Fibroblast of mammary gland (primary cell): ENCODE data around the gene FSCN2.

ENCODE experiments used
- DNase-seq: peaks from one replicate; pipeline ENCODE4 v3.0.0-alpha.2; 2010; ENCODE audit warnings: low read depth
- H3K4me3 ChIP-seq: 2 replicates; pipeline ENCODE4 v1.5.1; 2011; ENCODE audit warnings: low read depth, mild to moderate bottlenecking, low read length, moderate library complexity; ENCODE audit not compliant: control insufficient read depth
- CTCF ChIP-seq: conservative IDR thresholded peaks from 2 replicates; pipeline ENCODE4 v1.5.1; 2011; ENCODE audit warnings: low read depth, low read length, inconsistent platforms; ENCODE audit not compliant: control insufficient read depth, insufficient read depth

Gene FSCN2

DNA sequence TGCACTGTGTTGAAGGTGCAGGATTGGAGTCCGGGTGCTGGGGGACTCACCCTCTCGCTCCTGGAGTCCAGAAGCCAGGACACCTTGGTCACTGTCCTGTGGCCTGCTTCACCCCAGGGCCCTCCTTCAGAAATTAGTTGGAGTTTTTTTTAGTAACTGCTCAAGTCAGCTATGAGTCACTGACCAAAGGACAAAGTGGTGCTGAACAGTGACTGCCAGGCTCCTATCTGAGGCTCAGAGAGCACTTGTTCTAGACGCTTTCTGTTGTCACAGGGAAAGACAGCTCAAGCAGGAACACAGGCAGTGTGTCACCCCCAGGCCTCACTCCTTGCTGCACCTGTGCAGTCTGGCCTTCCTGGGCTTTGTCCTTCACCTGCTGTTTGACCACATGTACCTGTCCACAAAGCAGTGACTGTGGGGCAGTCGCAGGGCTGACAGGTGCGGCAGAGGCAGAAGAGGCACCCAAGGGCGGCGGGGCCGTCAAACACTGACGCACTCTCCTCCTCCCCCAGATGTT lies 28.1 kb downstream of the FSCN2 start:
- TF ChIP-seq CTCF, result no peak
- DNase-seq, result peak; percentile 62
- no peak overlapping the region for H3K4me3 ChIP-seq

DNA sequence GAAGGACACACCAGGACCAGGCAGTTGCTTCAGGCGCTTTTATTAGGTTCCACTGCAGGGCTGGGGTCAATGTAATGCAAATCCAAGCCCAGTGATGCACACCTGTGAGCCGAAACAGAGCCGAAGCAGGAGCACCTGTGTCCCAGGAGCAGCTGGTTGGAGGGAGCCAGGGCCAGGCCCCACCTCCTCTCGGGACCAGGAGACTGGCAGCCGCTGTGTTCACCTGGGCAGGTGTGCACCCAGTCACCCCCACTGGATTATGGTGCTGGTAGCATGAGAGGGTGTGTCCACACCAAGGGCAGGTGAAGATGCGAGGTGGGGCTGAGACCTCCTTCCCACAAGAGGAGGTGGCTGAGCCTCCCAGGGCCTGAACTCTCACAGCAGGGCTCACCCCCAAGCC lies 28.7 kb downstream of the FSCN2 start:
- TF ChIP-seq CTCF, result no peak
- H3K4me3 ChIP-seq, result no peak overlapping the region
- DNase-seq, result no peak

DNA sequence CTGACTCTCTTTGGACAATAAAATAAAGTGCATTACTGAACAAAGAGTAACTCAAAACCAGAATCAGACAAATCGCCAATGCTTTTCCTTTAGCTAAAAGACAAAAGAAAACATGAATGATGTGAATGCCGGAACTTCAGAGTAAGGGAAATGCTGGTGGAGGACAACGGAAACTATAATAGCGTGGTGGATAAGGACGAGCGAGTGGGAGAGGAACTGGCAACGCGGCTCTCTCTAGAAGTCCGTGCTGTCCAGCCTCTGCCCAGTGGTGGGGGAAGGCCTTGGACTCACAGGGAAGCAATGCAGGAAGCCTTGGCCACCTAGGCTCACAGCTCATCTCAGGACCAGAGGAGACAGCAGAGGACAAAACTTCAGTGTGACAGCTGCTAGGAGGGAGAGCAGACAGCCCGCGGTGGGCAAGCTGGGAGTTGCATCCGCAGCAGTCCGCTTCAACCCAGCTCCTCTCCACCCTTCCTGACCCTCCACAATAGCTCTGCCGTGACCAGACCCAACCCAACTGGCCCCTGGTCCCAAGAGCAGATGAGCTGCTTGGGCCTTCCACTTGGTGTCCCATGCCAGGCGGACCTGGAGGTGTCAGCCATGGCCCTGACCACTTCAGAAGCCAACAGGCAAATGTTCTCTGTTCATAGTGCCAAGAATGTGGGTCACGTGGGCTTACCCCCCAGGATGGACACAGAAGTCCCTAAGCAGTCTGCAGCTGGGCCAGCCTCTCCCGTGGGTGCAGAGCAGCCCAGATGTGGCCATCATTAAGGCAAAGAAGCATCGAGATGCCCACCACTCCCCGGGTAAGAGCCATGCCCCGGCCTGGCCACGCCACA lies 29.3 kb downstream of the FSCN2 start:
- no peak for DNase-seq
- H3K4me3 ChIP-seq, result no peak overlapping the region
- no peak for TF ChIP-seq CTCF

GRCh38 chr17:81558115-81558468 lies 29.9 kb downstream of the FSCN2 start:
- H3K4me3 ChIP-seq, result no peak overlapping the region
- TF ChIP-seq CTCF, result no peak
- no peak for DNase-seq

DNA sequence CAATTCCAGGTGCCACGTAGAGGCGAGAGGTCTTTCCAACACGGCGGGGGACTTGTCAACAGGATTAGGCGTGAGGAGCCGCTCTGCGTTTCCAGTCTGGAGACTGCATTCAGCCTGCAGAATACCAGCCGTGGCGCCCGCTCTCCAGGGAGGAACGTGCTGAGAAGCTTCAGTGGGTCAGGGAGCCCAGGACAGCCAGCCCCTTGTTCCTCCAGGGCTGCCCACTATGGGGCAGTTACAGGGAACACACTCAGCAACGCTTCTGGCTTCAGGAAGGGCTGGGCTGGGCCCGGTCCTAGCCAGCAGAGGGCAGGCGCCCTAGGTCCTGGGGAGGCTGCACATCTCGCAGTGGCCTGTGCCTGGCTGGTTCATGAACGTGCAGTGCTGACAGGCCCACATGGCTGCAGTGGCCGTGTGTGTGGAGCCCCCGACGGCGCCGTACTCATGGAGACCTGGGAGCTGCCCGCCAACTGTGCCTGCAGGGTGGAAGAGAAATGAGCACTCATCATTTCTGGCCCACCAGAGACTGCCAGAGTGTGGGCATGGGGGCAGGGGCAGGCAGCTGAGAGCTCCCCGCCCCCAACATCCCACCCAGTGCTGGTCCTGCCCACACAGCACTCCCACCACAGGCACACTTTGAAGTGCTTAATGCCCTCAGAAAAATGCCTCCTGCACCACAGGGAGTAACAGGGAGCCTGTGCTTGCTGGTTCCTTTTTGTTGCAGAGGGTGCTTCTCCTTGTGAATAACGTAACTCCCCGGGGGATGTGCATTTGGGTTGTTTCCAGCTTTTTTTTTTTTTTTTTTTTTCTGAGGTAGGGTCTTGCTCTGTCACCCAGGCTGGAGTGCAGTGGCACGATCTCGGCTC lies 31.0 kb downstream of the FSCN2 start:
- no peak overlapping the region for H3K4me3 ChIP-seq
- no peak for DNase-seq
- TF ChIP-seq CTCF, result peak; percentile 11

DNA sequence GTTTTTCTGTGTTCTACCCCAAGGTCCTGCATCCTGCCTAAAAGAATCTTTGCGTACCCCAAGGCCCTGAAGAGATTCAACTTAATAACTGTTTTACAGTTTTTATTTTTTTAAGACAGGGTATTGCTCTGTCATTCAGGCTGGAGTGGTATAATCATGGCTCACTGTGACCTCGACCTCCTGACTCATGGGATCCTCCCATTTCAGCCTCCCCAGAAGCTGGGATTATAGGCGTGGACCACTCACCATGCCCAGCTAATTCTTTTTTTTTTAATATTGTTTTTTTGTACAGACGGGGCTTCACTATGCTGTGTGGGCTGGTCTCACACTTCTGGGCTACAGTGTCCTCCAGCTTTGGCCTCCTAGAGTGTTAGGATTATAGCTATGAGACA lies 33.3 kb downstream of the FSCN2 start:
- DNase-seq, result peak; percentile 84
- TF ChIP-seq CTCF, result no peak
- no peak overlapping the region for H3K4me3 ChIP-seq
